SU-DHL-6 (cell line): Measurements from ENCODE around the gene MGMT.

ENCODE experiments used
- CTCF ChIP-seq: fragments of 200-600 bp; sonication (generic); IDR thresholded peaks from one replicate; pipeline ENCODE4 v1.5.1; 2017; ENCODE audit warnings: antibody characterized with exemption, mild to moderate bottlenecking, low read length, moderate library complexity; ENCODE audit not compliant: insufficient read depth, poor library complexity, severe bottlenecking
- EZH2phosphoT487 ChIP-seq: fragments of 200-600 bp; sonication (generic), shearing (Covaris generic); conservative IDR thresholded peaks from 2 replicates; pipeline ENCODE4 v1.6.1; 2018; ENCODE audit warnings: mild to moderate bottlenecking, antibody characterized with exemption, low read length, moderate library complexity, mixed read lengths

GRCh38 chr10:129694691-129695243, 227.7 kb downstream of the MGMT start:
- no peak for TF ChIP-seq CTCF
- TF ChIP-seq EZH2phosphoT487: no peak
